CD4-positive, alpha-beta T cell treated with Interleukin-6 at 100 ng/mL for 8 hours (primary cell): ENCODE results near the gene CBLB.

Experiments used
- DNase-seq: peaks from one replicate; pipeline ENCODE4 v3.0.0-alpha.2; 2020; ENCODE audit warnings: mixed read lengths, low spot score

CBLB gene

GRCh38 chr3:105688821-105689220 is 180.0 kb downstream of the CBLB start:
- no peak for DNase-seq

GRCh38 chr3:105686278-105686897 is 182.4 kb downstream of the CBLB start:
- peak; percentile 15 for DNase-seq

GRCh38 chr3:105679951-105680350 is 188.9 kb downstream of the CBLB start:
- no peak for DNase-seq

GRCh38 chr3:105678017-105678416 is 190.8 kb downstream of the CBLB start:
- no peak for DNase-seq

DNA sequence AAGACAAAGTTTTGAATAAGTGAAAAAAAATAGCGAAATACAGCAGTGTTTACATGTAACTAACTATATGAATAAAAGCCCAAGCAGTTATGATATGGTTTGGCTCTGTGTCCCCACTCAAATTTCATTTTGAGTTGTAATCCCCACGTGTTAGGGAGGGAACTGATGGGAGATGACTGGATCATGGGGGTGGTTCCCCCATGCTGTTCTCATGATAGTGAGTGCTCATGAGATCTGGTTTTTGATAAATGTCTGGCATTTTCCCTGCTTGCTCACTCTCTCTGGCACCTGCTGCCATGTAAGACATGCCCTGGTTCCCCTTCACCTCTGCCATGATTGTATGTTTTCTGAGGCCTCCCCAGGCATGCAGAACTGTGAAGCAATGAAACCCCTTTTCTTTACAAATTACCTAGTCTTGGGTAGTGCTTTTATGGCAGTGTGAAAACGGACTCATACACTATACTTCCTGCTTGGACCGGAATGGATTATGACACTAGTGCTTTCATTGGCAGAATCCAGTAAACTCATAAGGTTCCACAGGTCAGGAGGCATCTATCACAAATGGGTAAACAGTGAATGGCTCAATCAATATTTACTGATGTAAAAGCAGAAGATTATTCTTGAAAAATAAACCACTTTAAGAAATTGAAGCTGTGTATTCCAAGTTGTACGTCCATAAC is 192.1 kb downstream of the CBLB start:
- DNase-seq: no peak

DNA sequence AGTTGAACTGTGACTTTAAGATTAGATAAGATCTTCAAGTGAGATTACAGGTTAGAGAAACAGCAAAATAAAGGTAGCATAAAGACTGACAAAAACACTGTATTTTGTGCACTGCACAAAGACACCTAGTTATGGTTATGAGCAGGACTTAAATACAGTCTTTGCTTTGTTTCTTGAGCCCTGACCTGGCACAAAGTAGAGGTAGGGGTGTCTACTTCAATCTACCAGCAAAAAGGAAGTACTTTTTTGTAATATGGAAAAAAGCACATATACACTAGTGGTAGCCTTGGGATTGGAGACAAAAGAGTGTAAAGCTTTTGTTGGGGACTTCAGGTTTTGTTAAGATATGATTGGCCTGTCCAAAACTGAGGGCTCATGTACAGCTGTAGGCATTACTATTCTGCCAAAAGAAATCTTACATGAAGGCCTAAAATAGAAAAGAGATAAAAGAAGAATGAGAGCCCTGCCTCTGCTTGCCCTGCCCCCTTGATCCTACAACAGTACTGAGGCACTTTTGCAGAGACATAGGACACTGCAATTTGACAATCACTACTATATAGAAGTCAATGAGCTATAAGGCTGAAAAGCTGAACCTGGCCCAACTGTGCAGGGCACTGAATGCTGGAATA is 194.3 kb downstream of the CBLB start:
- DNase-seq: no peak

GRCh38 chr3:105672996-105673395 is 195.8 kb downstream of the CBLB start:
- DNase-seq: no peak

DNA sequence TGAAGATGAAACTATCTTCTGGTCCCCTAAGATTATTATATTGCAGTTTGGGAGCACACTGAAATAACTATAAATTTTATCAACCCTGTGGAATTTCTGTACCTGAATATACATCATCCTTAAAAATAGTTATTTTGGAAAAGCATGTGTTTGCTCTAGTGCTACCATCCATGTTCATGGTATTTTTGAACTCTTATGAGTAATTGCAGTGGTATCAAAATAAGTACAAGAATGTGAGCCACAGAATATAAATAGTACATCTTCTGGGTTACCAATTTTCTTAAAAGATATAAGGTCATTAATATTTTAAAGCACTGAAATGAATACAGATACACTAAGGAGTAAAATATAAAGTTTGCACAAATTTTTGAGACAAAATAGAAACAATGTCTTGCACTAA is 206.5 kb downstream of the CBLB start:
- DNase-seq: no peak

- DNase-seq: no peak
Observed at GRCh38 chr3:105661461-105661860, 207.4 kb downstream of the CBLB start.

DNA sequence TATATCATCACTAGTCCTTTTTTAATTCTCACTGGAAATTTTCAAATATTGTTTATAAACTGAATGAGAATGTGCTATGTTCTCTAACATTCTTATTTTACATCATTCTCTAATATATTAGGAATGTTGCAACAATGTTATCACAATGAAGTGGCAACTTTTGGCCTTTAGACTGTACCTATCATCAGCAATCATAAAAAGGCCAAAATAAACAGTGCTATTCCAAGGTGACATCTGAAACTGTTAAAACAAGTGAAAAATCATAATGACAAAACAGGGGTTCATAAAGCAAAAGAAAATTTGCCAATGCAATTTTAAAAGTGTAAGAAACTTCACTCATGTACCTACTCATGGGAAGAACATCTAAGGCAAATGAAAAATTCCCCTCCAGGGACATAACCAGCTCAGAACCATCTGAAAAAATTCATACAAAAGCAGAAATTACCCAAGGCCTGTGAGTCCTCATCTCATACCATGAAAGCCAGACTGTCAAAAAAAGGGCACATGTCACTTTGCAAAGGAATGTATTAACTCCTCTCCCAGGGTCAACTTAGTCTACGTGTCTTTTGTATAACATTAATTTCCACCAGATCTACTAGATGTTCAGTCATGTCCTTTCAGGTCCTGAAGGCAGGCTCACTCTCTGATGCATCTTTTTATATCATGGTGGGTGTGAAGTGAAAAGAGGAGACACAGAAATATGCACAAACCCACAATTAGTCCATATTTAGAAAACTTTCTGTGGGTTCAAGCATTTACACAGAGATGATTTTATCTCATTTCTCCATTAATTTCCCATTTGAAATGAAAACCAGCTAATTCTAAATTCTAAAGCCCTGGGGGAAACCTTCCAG is 211.9 kb downstream of the CBLB start:
- DNase-seq: no peak

DNA sequence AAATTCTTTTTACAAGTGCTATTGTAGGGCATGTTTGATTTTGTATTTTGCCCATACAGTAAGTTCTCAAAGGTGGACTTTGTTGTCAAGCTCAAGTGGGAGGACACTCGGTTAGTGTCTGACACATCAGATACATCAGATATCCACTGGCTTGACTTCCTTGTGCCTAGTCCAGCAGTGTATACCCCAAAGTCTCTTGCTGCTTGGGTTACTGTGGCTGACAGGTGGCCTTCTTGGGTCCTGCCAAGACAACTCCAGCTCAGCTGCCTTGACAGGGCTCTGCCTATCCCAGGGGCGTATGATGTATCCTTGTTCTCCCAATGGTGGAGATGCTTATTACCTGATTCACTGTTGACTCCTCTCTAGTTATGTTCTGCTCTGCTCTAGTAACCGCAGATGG is 214.9 kb downstream of the CBLB start:
- no peak for DNase-seq

DNA sequence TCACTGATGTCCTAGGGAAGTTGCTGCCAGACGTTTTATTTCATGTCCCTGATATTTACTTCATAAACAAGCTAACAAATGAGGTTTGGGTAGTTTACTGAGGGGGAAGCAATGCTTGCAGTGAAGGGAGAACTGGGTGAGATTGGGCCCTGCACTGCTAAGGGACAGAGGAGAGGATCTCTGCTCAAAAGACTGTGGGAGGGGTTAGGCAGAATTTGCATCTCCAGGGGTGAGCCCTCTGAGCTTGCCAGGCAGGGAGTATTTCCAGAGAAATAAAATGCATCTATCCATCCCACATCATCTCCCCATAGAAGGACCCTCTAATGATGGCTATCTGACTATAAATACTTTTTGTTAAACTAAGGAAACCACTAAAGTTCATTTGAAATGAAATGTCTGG is 215.6 kb downstream of the CBLB start:
- DNase-seq: no peak

- DNase-seq: no peak
Observed at GRCh38 chr3:105649480-105649879, 219.3 kb downstream of the CBLB start.

DNA sequence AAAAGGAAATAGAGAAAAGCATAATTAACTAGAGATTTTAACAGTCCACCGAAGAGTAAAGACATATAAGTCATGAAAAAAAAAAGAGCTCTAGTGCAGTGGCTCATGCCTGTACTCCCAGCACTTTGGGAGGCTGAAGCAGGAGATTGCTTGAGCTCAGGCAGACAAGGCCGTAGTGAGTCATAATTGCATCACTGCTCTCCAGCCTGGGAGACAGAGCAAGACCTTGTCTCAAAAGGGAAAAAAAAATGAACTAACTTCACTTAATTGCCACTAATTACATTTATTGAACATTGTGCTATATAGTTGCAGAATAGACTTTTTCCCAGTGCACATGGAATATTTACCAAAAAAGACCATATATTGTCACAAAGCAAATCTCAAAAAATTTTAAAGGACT is 221.8 kb downstream of the CBLB start:
- DNase-seq: no peak

GRCh38 chr3:105639131-105639530 is 229.7 kb downstream of the CBLB start:
- no peak for DNase-seq

GRCh38 chr3:105634708-105635107 is 234.1 kb downstream of the CBLB start:
- DNase-seq: no peak

GRCh38 chr3:105629718-105630117 is 239.1 kb downstream of the CBLB start:
- DNase-seq: no peak

DNA sequence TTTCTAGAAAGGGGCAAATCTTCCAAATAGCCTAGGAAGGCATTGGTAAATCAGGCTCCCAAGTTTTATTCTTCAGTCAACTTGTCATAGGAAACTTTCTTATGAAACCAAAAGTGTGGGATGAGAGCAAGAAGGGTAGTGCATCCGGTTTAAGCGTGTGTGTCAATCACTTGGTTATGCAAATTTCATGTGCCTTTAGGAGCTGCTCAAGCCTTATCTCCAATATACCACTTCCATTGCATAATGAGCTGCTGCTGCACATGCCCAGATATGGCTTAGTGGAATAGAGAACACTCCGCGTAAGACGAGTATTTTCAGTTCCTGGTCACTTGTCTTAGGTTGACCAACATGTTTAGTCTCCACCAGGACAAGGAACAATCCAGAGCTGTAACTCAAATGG is 242.1 kb downstream of the CBLB start:
- no peak for DNase-seq

- DNase-seq: no peak
Observed at GRCh38 chr3:105622169-105622568, 246.6 kb downstream of the CBLB start.

- DNase-seq: no peak
Observed at GRCh38 chr3:105620236-105620635, 248.6 kb downstream of the CBLB start.

- no peak for DNase-seq
Observed at GRCh38 chr3:105619651-105620050, 249.2 kb downstream of the CBLB start.

DNA sequence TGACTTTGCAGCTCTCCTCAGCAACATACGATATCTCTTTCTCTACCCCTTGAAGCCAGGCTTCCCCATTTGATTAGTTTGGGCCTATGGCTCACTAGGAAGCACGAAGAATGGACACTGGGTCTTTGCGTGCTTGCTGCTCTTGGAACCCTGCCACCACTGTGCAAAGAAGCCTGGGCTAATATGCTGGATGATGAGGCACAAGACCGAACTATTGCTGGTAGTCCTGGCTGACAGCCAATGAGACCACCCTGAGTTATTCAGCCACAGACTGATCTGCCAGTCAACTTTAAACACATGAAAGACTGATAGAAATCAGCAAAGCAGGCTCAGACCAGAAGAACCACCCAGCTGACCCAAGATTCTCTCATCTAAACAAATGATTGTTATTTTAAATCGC is 250.3 kb downstream of the CBLB start:
- no peak for DNase-seq
